Activated CD8-positive, alpha-beta memory T cell treated with anti-CD3 and anti-CD28 coated beads, Interleukin-2, amount 50 U/mL, for 1 hour (primary cell): ENCODE results near the gene TMEM170B.
"Not testable (repeated sequence)": the region's sequence is repeated elsewhere in the genome, so short reads cannot be mapped to it uniquely, and the experiment has no call there.

Source experiments
- DNase-seq: peaks from one replicate; pipeline ENCODE4 v3.0.0-alpha.2; 2020; ENCODE audit errors: extremely low read depth

TMEM170B gene

DNA sequence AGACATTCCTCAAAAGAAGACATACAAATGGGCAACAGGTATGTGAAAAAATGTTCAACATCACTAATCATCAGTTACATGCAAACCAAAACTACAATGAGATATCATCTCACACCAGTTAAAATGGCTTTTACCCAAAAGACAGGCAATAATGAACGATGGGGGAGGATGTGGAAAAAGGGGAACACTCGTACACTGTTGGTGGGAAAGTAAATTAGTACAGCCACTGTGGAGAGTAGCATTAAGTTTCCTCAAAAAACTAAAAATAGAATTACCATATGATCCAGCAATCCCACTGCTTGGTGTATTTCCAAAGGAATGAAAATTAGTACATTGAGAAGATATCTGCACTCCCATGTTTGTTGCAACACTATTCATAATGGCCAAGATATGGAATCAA lies 8.6 kb upstream of the TMEM170B start:
- DNase-seq: no peak

DNA sequence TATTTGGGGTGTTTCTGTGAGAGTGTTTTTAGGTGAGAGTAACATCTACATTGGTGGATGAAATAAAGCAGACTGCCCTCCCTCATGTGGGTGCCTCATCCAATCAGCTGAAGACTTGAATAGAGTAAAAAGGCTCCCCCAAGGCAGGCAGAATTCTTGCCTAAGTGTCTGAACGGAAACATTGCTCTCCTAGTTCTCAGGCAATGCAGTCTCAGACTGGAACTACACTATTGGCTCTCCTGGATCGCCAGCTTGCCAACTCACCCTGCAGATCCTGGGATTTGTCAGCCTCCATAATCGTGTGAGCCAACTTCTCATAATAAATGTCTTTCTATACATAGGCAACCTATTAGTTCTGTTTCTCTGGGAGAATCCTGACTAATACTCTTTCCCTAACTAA lies 5.5 kb upstream of the TMEM170B start:
- DNase-seq: no peak

DNA sequence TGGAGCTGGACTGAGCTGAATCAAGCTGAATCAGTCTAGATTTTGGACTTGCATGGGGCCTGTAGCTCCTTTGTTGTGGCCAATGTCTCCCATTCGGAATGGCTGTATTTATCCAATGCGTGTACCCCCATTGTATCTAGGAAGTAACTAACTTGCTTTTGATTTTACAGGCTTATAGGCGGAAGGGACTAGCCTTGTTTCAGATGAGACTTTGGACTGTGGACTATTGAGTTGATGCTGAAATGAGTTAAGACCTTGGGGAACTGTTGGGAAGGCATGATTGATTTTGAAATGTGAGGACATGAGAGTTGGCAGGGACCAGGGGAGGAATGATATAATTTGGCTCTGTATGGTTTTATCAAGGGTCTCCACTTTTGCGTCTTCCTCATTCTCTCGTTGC lies 3.0 kb upstream of the TMEM170B start:
- DNase-seq: no peak

DNA sequence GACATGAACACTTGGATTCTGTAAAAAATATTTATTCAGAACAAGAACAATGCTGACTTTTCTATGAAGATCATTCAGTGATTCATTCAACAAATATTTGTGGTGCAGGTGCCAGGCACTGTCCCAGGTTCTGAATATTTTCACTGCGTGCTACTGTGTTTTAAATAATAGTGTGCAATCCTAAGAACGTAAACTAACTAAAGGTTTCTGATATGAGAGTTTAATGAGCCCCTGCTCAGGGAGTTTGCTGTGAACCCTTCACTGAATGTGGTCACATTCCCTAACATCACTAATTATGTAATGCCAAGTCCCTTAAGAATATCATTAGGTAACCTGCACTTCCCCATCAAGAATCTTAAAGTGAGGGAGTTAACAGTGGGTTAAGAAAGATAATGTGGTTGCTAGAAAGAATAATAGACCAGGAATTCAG lies 1.7 kb upstream of the TMEM170B start:
- no peak for DNase-seq

DNA sequence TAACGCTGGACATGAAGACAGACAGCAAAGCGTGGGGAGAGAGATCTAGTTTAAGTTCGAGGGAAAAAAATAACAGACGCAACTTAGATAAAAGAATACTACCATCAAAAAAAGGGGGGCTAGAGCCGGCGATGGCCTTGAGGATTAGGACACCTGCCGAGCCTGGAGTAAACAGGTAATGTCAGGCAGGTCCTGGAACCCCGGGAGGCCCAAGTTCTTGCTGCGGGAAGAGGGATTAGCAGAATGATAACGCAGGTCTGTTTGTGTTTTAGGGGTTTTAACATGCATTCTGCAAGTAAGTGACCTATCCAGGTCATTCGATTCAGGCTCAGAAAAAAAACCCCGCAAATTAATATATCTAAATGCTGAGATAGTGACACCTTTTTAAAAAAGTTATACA lies 754 bp upstream of the TMEM170B start:
- DNase-seq: no peak

DNA sequence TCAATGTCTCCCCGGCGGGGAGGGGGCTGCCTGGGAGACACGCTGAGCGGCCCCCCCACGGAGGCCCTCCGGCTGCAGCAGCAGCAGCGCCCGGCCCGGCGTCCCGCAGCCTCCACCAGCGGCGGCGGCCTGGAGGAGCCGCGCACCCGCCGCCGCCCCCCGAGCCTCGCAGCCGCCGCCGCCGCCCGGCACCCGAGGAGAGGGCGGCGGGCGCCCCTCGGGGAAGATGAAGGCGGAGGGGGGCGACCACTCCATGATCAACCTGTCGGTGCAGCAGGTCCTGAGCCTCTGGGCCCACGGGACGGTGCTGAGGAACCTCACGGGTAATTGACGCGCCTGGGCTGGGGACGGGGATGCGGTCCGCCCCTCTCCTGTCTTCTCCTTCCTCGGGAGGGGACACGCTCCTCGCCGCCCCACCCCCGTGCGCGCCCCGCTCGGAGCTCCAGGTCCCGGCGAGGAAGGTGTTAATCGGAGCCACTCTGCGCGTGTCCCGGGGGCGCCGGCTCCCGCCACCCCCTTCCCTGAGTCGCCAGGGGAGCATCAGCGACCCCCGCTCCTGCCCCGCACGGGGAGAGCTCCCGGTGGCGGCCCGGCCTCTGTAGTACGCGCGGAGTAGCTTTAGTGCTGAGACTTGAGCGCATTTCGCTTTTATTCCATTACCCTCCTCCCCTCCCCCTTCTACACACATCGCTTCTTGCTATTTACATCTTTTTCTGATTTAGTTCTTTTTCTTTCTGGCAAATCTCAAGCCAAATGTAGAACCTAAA lies 686 bp downstream of the TMEM170B start:
- no peak for DNase-seq

DNA sequence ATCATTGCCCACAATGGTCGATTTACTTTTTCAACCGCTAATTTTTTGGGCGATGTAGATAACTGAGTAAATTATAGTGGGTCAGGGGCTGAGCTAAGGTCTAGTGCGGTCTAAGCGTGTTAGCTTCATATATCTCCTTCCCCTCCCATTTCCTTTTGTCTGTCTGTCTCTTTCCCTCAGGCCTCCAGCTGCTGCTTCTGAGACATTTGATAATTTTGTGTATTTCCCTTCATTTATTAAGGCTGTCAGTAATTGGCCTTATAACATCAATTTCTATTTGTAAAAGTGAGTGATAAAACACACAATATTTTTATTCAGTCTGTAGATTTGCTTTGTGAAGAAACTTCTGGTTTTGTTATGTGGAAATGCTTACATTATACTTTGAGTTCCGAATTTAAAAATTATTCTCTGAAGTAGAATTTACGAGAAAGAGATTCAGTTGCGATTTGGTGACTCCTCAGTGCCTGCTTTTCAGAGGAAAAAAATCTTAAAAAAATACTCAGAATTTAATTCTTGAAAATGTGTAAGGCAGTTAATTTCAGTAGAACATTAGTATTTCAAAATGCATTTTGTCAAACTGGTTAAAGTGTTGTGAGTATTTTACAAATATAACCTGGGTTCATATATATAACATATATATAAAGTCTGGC lies 1.4 kb downstream of the TMEM170B start:
- no peak for DNase-seq

DNA sequence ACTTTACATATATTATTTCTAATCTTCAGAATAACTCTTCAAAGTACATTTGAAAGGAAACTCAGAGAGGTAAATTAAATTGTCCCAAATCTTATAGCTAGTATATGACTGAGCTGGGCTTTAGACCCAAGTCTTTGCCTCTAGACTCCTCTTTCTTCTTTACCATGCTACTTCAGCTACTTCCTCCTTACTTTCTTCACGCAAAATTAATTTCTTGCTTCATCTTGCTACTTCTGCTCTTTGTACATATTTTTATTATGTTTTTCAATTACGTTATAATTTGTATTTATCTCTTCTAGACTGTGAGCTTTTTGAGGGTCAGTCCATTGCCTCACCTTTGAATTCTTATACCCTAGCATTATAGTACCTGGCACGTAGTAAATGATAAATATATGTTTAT lies 5.3 kb downstream of the TMEM170B start:
- no peak for DNase-seq

DNA sequence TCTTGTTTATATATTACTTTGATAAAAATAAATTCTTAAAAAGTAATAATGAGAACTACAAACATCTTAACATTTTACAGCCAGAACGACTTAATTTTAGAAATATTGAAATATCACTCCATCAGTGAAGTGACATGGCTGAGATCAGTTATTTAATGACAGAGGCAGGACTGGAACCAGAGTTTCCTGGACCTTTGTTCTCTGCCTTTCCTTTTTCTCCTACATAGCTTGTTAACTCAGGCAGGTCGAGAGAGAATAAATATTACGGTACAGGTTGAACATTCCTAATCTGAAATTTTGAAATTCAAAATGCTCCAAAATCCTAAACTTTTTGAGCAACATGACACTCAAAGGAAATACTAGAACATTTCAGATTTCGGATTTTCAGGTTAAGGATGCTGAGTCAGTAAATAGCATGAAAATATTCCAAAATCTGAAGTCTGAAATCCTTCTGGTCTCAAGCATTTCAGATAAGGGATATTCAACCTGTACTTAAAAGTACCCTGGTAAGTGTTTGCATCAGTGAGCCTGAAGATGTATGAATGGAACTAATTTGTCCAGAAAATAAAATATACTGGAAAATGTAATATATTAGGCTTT lies 6.5 kb downstream of the TMEM170B start:
- no peak for DNase-seq

DNA sequence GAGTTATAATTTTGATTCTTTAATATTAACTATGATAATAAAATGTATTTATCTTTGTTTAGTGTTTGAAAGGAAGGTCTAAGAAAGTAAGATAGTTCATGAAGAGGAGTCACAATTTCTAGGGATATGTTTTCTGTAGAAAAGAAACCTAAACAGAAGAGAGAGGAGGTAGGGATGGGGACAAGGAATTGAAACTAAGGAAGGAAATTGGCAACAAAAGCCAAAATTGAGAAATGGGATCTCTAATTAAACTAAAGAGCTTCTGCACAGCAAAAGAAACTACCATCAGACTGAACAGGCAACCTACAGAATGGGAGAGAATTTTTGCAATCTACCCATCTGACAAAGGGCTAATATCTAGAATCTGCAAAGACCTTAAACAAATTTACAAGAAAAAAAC lies 10.3 kb downstream of the TMEM170B start:
- not testable (repeated sequence) for DNase-seq

DNA sequence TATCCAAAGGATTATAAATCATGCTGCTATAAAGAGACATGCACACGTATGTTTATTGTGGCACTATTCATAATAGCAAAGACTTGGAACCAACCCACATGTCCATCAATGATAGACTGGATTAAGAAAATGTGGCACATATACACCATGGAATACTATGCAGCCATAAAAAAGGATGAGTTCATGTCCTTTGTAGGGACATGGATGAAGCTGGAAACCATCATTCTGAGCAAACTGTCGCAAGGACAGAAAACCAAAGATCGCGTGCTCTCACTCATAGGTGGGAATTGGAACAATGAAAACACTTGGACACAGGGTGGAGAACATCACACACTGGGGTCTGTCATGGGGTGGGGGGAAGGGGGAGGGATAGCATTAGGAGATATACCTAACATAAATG lies 11.0 kb downstream of the TMEM170B start:
- DNase-seq: not testable (repeated sequence)

DNA sequence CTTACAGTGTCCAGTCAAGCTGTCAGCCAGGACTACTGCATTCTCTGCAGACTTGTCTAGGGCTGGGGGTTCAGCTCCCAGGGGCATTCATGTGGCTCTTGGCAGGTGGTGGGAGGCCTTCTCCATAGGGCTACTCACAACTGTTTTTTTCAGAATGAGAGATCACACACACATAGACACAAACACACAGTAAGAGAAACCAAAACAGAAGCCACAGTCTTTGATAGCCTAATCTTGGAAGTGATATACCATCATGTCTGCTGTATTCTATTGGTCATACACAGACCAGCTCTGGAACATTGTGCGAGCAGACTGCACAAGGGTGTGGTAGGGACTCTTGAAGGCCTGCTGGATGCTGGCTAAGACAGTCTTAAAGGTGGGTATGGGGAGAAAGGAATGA lies 13.5 kb downstream of the TMEM170B start:
- no peak for DNase-seq

DNA sequence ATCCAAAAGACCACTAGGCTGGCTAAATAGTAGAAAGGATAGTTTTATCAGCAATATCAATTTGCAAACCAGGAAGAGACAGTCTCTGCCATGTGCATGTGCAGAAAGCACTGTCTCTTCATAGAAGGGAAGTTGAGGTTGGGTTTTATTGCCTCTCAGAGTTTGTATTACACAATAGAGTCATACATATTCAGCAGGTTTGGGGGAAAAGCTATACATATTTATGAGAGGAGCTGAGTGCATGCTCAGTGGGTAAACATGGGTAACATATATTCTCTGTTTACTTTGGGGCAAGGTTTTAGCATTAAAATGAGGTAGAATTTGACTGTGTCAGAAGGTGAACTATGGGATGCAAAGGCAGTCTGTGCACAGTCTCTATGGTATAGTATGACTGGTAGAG lies 14.9 kb downstream of the TMEM170B start:
- no peak for DNase-seq

DNA sequence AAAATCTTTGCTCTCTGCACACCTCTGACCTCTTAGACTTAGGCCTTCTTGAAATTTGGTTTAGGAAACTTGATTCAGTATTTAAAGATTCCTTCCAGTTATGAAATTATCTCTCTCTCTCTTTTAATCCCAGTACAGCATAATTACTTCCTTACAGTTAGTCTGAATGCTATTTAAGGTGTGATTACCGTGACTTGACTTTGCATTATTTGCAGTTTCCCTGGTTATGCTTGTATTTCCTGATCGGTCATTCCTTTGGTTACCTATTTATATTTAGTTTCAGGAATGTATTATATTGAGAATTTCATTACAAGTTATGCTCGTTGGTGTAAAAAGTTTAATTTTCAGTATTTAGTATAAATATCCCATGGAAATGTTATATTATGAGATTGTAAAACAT lies 16.3 kb downstream of the TMEM170B start:
- no peak for DNase-seq

DNA sequence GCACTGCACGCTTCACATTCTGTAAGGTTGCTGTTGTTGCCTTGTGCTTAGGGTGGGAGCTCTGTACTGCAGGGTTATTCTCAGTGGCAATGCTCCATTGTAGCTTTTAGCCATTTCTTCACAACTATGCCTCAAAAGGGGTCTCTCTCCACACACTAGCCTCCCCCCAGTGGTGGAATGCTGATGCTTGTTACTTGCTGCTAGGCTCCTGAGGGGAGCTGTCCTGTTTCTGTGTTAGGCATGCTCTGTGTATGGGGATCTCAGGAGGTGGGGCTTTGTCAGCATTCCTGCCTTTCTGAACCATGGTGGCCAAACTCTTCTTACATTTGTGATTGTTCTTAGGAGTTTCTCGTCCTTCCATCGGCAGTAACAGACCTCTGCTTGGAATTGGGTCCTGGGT lies 18.8 kb downstream of the TMEM170B start:
- DNase-seq: no peak

DNA sequence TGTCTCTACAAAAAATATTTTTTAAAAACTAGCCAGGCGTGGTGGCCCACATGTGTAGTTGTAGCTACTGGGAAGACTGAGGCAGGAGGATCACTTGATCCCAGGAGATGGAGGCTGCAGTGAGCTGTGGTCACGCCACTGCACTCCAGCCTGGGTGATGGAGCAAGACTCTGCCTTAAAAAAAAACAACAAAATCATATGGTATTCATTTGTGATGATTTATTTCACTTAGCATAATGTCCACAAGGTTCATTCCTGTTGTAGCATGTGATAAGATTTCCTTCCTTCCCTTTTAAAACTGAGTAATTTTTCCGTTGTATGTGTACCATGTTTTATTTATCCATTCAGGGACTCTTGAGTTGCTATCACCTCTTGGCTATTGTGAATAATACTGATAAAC lies 26.2 kb downstream of the TMEM170B start:
- no peak for DNase-seq

DNA sequence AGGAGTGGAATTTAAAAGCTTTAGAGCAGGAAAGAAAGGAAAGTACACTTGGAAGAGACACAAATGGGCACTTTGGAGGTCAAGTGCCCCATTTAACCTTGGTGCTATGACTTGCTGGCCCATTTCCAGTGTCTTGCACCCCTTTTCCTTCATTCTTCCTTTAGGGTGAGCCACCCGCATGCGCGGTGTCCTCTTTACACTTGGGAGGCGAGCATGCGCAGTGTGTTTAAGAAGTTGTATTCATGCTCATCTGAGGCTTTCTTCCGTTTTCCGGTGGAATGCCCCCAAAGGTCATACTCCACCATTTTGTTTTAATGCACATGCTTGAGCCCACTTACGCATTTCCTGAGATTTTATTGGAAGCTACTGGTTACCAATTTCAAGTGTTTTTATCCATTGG lies 29.1 kb downstream of the TMEM170B start:
- no peak for DNase-seq

DNA sequence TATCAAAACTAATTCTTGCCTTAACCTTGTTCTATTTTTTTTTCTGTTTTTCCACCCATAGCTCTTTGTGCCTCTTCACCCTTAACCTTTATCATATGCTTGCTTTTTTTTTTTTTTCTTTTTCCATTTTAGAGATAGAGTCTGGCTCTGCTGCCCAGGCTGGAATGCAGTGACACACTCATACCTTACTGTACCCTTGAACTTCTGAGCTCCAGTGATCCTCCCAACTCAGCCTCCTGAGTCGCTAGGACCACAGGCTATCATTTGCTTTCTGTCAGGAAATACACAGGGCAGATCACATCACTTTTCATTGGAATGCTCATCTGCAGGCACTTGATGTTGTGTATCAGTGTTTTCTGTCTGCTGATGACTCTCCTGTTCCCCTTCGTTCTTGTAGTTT lies 33.5 kb downstream of the TMEM170B start:
- DNase-seq: no peak

DNA sequence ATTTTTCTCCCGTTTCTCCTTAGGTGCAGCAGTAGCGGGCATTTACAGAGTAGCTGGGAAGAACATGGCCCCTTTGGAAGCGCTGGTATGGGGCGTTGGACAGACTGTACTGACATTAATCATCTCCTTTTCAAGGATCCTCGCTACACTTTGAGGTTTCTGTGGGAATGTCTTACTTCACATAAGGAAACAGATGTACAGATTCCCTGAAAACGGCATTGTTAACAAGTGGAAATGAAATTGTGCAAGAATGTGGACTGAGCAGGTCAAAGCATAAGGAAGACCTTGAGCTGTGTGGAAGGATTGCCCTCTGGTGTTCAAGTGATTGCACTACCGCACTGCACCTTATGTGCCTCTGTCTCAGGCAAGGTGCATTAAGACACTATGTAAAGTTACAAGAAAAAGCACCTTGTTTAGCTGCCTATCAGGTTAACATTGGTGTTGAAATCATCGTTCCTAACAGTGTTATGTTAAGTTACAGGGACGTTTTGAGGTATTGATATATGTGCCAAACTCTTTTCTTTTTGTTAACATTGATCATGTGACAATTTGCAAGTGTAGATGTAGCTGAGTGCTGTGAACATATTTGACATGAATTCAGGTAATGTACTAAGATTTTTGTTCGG lies 38.0 kb downstream of the TMEM170B start:
- DNase-seq: peak; percentile 23

DNA sequence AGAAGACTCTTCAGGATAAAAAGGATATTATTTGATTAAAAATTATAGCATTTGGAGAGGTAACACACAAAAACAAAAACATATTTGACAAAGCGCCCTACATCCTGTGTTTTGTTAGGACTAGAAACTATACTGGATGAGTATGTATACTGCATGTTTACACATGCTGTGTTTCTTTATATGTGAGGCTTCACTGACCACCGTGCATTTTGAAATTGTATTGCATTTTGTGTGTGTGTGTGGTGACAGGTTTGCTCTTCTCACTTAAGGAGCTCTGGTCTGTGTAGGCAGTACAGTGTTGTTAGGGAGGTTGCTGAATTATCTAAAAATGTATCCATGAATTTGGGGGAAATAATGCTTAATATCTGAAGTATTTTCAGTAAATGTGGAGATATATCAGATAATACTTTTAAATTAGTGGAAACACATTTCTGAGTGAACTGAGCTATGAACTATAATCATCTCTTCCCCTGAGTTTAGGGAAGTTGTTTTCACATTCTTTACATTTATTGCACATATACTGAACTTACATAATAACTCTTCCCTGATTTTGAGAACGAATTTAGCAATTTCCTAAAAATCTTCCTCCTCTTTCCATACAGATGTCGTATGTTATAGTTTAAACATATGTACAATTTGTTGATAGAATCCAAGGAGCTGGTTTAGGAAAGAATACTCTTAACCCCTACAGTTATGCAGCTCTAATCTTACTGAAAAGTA lies 43.3 kb downstream of the TMEM170B start:
- DNase-seq: no peak

DNA sequence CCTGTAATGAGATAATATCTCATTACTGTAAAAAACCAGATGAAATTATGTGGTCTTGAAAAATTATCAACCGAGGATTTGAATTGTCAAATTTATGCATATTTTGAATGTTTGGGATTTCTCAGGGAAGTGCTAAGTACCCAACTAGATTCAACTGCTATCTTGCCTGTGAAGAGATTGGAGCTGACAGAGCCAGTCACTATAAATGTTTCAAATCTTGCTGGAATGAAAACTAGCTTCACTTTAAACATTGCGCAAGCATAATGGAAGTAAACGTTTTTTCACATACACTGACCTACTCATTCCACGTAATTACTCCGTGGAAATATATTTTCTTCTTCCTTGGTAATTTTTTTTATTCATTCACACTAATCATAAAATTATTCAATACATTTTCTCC lies 46.7 kb downstream of the TMEM170B start:
- no peak for DNase-seq

DNA sequence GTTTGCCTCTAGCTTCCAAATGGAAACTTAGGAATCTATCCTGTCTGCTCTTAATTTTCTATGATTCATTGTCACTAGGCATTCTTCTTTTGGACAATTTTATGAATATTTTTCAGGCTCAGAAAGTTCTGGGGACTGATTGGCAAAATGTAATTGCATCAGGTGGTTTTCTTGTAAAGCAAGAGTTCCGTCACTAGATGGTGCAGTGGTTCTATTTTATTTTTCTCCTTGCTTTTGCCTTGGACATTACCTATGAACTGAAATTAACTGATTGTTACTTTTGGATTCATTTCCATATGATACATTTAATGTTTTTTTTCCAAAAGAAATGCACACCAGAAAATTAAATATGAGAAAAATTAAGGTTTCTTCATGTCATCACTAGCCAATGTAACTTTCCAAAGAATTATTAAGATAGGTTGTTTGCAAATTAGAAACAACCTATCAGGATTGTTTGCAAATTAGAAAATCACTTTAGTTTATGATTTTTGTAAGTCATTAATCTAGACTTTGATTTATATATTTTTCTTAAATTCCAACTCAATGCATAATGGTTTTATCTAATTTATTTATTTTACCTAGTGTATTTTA lies 48.0 kb downstream of the TMEM170B start:
- DNase-seq: no peak
